ENCODE measurements around the gene TSPAN32.

Gene TSPAN32

DNA sequence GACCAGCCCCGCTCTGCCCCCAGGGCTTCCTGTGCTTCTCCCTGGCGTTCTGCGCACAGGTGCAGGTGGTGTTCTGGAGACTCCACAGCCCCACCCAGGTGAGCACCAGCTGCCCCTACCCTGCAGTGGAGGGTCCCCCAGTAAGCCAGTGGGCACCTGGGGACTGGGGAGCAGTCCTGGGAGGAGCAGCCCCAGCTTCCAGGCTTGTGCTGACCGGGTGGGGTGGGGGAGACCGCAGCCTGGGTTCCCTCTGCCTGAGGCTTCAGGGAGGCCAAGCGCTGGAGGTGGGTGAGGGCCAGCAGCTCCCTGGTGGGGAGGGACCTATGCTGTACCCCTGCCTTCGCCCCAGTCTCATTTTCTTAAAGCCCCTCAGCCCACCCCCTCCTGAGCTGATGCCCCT lies 6.9 kb downstream of the TSPAN32 start:
- H3K4me3 ChIP-seq (ENCODE audit: low read length) = no peak overlapping the region
- no peaks in the 10 kb centered on the region for H4K20me1 ChIP-seq (ENCODE audit: insufficient read depth, low read length)
- no peak overlapping the region for H2AFZ ChIP-seq (ENCODE audit: low read depth, low read length)
- H3K9ac ChIP-seq (ENCODE audit: low read length) = no peak overlapping the region
- H3K36me3 ChIP-seq (replicated peaks; ENCODE audit: low read depth, low read length) = no peaks in the 10 kb centered on the region
- H3K27ac ChIP-seq (ENCODE audit: low read length) = no peak overlapping the region
- H3K4me1 ChIP-seq (ENCODE audit: low read length) = no peaks in the 10 kb centered on the region
- H3K27me3 ChIP-seq (ENCODE audit: low read depth, low read length) = no peaks in the 10 kb centered on the region
- no peaks in the 10 kb centered on the region for H3K9me3 ChIP-seq (ENCODE audit: insufficient read depth, low read length)
- TF ChIP-seq, protein P1, sequence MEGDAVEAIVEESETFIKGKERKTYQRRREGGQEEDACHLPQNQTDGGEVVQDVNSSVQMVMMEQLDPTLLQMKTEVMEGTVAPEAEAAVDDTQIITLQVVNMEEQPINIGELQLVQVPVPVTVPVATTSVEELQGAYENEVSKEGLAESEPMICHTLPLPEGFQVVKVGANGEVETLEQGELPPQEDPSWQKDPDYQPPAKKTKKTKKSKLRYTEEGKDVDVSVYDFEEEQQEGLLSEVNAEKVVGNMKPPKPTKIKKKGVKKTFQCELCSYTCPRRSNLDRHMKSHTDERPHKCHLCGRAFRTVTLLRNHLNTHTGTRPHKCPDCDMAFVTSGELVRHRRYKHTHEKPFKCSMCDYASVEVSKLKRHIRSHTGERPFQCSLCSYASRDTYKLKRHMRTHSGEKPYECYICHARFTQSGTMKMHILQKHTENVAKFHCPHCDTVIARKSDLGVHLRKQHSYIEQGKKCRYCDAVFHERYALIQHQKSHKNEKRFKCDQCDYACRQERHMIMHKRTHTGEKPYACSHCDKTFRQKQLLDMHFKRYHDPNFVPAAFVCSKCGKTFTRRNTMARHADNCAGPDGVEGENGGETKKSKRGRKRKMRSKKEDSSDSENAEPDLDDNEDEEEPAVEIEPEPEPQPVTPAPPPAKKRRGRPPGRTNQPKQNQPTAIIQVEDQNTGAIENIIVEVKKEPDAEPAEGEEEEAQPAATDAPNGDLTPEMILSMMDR (IDR thresholded peaks at IDR 0.05; ENCODE audit: low read depth, low read length) = no peak
- no peak for TF ChIP-seq EZH2phosphoT487 (IDR thresholded peaks at IDR 0.05; ENCODE audit: low read depth)
- no peak overlapping the region for H3K4me2 ChIP-seq (ENCODE audit: low read length)
- H3K79me2 ChIP-seq (ENCODE audit: low read length) = no peaks in the 10 kb centered on the region

DNA sequence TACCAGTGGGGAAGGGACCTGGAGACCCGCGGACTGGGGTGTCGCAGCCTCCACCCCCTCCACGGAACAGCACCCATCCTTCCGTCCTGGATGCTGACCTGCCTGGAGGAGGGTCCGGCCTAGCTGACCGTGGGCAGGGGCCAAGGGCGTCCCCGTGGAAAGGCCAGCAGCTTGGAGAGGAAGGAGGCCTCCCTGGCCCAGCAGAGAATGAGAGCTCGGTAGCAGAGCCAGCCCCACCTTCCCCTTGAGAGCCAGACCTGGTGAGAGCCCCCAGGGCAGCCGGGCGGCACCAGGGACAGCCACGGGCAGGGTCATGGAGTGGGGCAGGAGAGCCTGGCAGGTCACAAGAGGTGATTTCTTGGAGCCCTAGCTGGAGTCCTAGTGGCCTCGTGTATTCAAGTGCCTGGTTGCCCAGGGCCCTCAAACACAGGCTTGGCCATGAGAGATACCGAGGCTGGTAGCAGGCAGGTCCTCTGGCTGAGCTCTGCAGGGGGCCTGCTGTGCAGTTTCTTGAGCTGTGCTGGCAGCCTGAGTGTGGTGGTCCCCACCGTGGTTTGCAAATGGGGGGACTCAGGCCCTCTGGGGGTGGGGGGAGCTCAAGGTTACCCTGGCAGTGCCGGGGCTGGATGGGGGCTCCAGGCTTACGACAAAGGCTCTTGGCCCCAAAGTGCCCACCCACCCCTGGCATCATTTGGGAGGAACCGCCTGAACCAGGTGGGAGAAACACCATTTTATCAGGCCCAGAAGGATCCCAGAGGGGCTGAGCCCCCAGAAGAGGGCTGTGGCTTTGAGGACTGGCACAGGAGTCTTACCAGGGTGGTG lies 7.6 kb downstream of the TSPAN32 start:
- H3K4me3 ChIP-seq (ENCODE audit: low read length) = no peak overlapping the region
- no peak overlapping the region for H3K4me2 ChIP-seq (ENCODE audit: low read length)
- no peaks in the 10 kb centered on the region for H3K79me2 ChIP-seq (ENCODE audit: low read length)
- H3K9ac ChIP-seq (ENCODE audit: low read length) = no peak overlapping the region
- TF ChIP-seq EZH2phosphoT487 (IDR thresholded peaks at IDR 0.05; ENCODE audit: low read depth) = no peak
- TF ChIP-seq, protein P1 (IDR thresholded peaks at IDR 0.05; ENCODE audit: low read depth, low read length) = no peak
- no peak overlapping the region for H2AFZ ChIP-seq (ENCODE audit: low read depth, low read length)
- no peaks in the 10 kb centered on the region for H4K20me1 ChIP-seq (ENCODE audit: insufficient read depth, low read length)
- H3K9me3 ChIP-seq (ENCODE audit: insufficient read depth, low read length) = no peaks in the 10 kb centered on the region
- H3K27me3 ChIP-seq (ENCODE audit: low read depth, low read length) = no peaks in the 10 kb centered on the region
- H3K27ac ChIP-seq (ENCODE audit: low read length) = no peak overlapping the region
- H3K4me1 ChIP-seq (ENCODE audit: low read length) = no peaks in the 10 kb centered on the region
- no peaks in the 10 kb centered on the region for H3K36me3 ChIP-seq (replicated peaks; ENCODE audit: low read depth, low read length)

DNA sequence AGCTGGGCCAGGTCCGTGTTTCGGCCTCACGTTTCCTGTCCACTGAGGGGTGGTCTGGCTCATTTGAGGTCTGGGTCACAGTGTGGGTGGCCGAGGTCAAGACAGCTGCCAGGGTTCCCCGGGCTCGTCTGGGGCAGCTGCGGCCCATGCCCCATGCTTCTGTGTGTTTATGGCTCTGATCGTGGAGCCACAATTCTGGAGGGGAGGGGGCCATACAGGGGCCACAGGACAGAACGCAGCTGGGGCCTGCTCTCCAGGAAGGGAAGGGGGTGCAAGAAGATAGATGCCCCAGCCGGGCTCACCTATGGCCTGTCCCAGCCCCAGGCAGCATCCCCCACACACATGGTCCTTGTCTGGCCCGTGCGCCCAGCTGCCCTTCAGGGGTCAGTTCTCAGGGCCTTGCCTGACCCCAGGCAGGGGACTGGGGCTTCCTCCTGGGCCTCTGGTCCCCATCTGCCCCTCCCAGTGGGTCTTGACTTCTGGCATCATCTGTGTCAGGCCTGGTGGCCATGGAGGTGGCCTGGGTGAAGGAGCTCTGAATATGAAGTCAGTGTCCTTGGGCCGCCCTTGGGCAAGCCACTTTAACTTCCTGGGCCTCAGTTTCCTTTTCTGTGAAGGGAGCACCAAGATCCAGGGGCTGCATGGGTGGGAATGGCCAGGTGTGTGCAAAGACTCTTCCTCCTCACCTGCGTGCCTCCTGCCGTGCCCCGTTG lies 8.4 kb downstream of the TSPAN32 start:
- no peak for TF ChIP-seq EZH2phosphoT487 (IDR thresholded peaks at IDR 0.05; ENCODE audit: low read depth)
- TF ChIP-seq, protein P1 (IDR thresholded peaks at IDR 0.05; ENCODE audit: low read depth, low read length) = no peak
- Histone ChIP-seq H2AFZ (ENCODE audit: low read depth, low read length) (no peak overlapping the region), H3K9ac (ENCODE audit: low read length) (no peak overlapping the region), H3K27ac (ENCODE audit: low read length) (no peak overlapping the region), H3K9me3 (ENCODE audit: insufficient read depth, low read length) (no peaks in the 10 kb centered on the region), H3K36me3 (replicated peaks; ENCODE audit: low read depth, low read length) (no peaks in the 10 kb centered on the region), H3K4me3 (ENCODE audit: low read length) (no peak overlapping the region), H3K4me1 (ENCODE audit: low read length) (no peaks in the 10 kb centered on the region), H4K20me1 (ENCODE audit: insufficient read depth, low read length) (no peaks in the 10 kb centered on the region), H3K27me3 (ENCODE audit: low read depth, low read length) (no peaks in the 10 kb centered on the region), H3K4me2 (ENCODE audit: low read length) (no peak overlapping the region), H3K79me2 (ENCODE audit: low read length) (no peaks in the 10 kb centered on the region)

DNA sequence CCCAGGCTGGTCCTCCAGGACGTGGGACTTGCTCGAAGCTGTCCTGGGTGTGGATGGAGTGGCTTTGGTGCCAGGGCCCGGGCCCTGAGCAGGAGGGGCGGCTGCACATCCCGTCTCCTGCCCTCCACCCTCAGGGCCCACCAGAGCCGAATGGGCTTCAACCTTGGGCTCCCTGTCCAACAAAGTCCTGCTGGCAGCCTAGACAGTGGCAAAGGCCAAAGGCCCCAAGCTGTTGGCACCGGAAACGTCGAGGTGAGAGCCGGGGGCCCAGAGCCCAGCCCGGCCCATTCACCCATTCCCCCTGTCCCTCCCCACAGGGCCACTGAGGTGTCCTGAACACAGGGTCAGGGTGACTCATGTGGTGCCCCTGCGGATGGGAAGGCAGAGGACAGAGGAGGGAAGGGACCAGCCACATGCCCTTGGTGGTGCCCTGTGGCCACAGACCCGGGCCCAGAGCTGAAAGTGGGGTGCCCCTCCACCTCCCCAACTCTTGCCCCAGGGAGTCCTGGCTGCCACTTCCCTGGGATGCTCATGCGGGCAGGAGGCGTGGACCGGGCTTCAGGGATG lies 9.1 kb downstream of the TSPAN32 start:
- H3K4me2 ChIP-seq (ENCODE audit: low read length) = no peak overlapping the region
- no peaks in the 10 kb centered on the region for H3K9me3 ChIP-seq (ENCODE audit: insufficient read depth, low read length)
- H3K36me3 ChIP-seq (replicated peaks; ENCODE audit: low read depth, low read length) = no peaks in the 10 kb centered on the region
- no peaks in the 10 kb centered on the region for H3K79me2 ChIP-seq (ENCODE audit: low read length)
- no peaks in the 10 kb centered on the region for H3K4me1 ChIP-seq (ENCODE audit: low read length)
- no peak overlapping the region for H3K9ac ChIP-seq (ENCODE audit: low read length)
- no peak for TF ChIP-seq EZH2phosphoT487 (IDR thresholded peaks at IDR 0.05; ENCODE audit: low read depth)
- TF ChIP-seq, protein P1 (IDR thresholded peaks at IDR 0.05; ENCODE audit: low read depth, low read length) = no peak
- no peaks in the 10 kb centered on the region for H3K27me3 ChIP-seq (ENCODE audit: low read depth, low read length)
- H2AFZ ChIP-seq (ENCODE audit: low read depth, low read length) = no peak overlapping the region
- H3K4me3 ChIP-seq (ENCODE audit: low read length) = no peak overlapping the region
- no peaks in the 10 kb centered on the region for H4K20me1 ChIP-seq (ENCODE audit: insufficient read depth, low read length)
- no peak overlapping the region for H3K27ac ChIP-seq (ENCODE audit: low read length)

All from OCI-LY3 (cell line).